GM19240 (cell line): ENCODE measurements around the gene PRDM2.
"Not testable (repeated sequence)": the region's sequence is repeated elsewhere in the genome, so short reads cannot be mapped to it uniquely, and the experiment has no call there.

Experiments
- DNase-seq: peaks from one replicate; pipeline ENCODE4 v3.0.0; 2011; ENCODE audit warnings: low spot score; ENCODE audit not compliant: insufficient read length

PRDM2 gene

GRCh38 chr1:13699936-13700520 lies at the start of gene PRDM2:
TSS of gene PRDM2 (plus strand) at chr1:13700188. CDS start at chr1:13715606, 15,418 bp downstream.
- peak; percentile 20 for DNase-seq

- no peak for DNase-seq
These were observed 48.7 kb upstream of the PRDM2 start for GRCh38 chr1:13651279-13651678.

GRCh38 chr1:13652238-13652637 lies 47.8 kb upstream of the PRDM2 start:
- no peak for DNase-seq

GRCh38 chr1:13661539-13661938 lies 38.4 kb upstream of the PRDM2 start:
- no peak for DNase-seq

- no peak for DNase-seq
These were observed 37.5 kb upstream of the PRDM2 start for GRCh38 chr1:13662493-13662892.

- no peak for DNase-seq
These were observed 36.0 kb upstream of the PRDM2 start for GRCh38 chr1:13663969-13664368.

- DNase-seq, result no peak
These were observed 35.5 kb upstream of the PRDM2 start for GRCh38 chr1:13664451-13664850.

- DNase-seq, result no peak
These were observed 33.7 kb upstream of the PRDM2 start for GRCh38 chr1:13666317-13666716.

- no peak for DNase-seq
These were observed 32.3 kb upstream of the PRDM2 start for GRCh38 chr1:13667691-13668090.

- DNase-seq, result no peak
These were observed 25.6 kb upstream of the PRDM2 start for GRCh38 chr1:13674377-13674776.

GRCh38 chr1:13675151-13675651 lies 24.8 kb upstream of the PRDM2 start:
- DNase-seq, result no peak

- DNase-seq, result no peak
These were observed 22.1 kb upstream of the PRDM2 start for GRCh38 chr1:13677896-13678295.

- no peak for DNase-seq
These were observed 20.3 kb upstream of the PRDM2 start for GRCh38 chr1:13679651-13680050.

GRCh38 chr1:13680609-13681008 lies 19.4 kb upstream of the PRDM2 start:
- not testable (repeated sequence) for DNase-seq

- DNase-seq, result no peak
These were observed 18.1 kb upstream of the PRDM2 start for GRCh38 chr1:13681921-13682320.

- no peak for DNase-seq
These were observed 17.5 kb upstream of the PRDM2 start for GRCh38 chr1:13682444-13682843.

GRCh38 chr1:13683206-13683605 lies 16.8 kb upstream of the PRDM2 start:
- no peak for DNase-seq

- no peak for DNase-seq
These were observed 12.8 kb upstream of the PRDM2 start for GRCh38 chr1:13687151-13687715.

GRCh38 chr1:13693094-13693493 lies 6.9 kb upstream of the PRDM2 start:
- DNase-seq, result not testable (repeated sequence)

GRCh38 chr1:13694886-13695684 lies 4.9 kb upstream of the PRDM2 start:
- no peak for DNase-seq

GRCh38 chr1:13697738-13698137 lies 2.2 kb upstream of the PRDM2 start:
- DNase-seq, result no peak

GRCh38 chr1:13699510-13699909 lies 478 bp upstream of the PRDM2 start:
- no peak for DNase-seq
